ENCODE measurements around the gene EPB41.
"Not testable (repeated sequence)": the region's sequence is repeated elsewhere in the genome, so short reads cannot be mapped to it uniquely, and the experiment has no call there.

EPB41 gene

DNA sequence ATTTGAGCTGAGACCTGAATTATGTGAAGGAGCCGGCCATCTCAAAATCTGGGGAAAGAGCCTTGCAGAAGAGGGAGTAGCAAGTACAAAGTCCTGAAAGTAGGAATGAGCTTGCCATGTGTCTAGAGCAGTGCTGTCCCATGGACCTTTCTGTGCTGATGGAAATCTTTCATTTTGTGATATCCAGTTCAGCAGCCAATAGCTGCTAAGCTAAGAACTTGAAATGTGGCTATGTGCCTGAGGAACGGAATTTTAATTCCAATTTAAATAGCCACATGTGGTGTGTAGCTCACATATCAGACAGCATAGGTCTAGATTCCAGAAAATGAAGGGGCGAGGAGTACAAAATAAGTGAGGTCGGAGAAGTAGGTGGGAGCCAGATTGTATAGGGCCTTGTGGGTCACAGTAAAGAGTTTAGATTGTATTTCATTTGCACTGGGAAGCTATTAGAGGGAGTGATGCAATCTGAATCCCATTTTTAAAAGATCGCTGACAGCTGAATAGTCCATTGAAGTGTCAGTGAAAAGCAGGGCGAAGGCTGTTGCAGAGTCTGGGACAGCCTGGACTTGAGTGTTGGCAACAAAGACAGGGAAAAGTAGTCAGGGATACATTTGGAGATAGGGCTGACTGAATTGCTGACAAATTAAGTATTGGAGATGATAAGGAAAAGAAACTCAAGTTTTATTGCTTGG lies 129.1 kb downstream of the EPB41 start:
- H3K4me3 ChIP-seq (ENCODE audit: low read depth, low read length), result no peak overlapping the region

DNA sequence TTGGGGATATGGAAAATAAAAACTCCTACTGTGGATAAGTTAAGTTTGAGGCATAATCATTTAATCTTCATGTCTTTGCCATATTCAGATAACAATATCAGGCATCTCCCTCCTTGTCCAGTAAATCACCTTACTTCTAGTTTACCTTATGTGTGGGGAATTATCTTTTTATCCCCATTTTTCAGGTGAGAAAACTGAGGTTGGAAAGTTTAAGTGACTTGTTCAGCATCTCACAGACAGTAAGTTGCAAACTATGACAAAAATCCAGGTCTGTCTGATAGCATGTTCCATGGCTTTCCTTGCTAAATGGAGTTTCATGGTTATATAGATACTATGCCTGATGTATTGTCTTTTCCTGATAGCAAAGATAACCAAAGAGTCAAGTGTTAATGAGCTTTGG lies 129.6 kb downstream of the EPB41 start:
- H3K4me3 ChIP-seq (ENCODE audit: low read depth, low read length), result no peak overlapping the region

DNA sequence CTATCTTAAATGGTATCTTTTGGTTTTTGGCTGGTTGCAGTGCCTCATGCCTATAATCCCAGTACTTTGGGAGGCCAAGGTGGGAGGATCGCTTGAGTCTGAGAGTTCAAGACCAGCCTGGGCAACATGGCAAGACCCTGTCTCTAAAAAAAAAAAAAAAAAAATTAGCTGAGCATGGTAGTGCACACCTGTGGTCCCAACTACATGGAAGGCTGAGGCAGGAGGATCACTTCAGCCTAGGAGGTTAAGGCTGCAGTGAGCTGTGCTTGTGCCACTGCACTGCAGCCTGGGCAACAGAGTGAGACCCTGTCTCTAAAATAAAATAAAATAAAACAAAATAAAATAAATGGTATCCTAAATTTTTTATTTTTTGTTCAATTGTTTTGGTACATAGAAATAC lies 131.3 kb downstream of the EPB41 start:
- H3K4me3 ChIP-seq (ENCODE audit: low read depth, low read length), result not testable (repeated sequence)

DNA sequence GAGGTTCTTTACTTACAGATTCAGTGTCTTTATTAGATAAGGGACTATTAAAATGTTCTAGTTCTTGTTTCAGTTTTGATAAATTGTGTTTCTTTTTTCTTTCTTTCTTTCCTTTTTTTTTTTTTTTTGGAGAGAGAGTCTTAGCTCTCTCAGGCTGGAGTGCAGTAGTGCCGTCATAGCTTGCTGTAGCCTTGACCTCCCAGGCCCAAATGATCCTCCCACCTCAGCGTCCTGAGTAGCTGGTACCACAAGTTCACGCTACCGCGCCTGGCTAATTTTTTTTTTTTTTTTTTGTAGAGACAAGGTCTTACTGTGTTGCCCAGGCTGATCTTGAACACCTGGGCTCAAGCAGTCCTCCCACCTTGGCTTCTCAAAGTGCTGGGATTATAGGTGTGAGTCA lies 132.8 kb downstream of the EPB41 start:
- H3K4me3 ChIP-seq (ENCODE audit: low read depth, low read length), result no peak overlapping the region

DNA sequence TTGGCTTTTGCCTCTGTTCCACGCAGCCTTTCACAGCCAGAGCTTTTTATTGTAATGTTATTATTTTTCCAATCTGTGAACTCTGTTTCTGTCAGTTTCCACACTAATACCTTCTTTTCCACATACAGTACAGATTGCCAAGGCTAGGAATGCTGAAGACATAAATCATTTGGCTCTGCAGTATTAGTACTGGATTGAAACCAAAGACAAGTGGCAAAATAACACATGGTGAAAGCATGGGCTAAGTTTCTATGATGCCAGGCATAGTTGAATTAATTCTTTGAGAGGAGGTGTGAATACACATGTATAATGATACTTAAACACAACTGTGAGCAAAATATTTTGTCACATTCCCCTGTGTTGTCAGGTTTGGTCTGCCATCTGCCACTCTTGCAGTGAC lies 135.8 kb downstream of the EPB41 start:
- H3K4me3 ChIP-seq (ENCODE audit: low read depth, low read length), result no peak overlapping the region

DNA sequence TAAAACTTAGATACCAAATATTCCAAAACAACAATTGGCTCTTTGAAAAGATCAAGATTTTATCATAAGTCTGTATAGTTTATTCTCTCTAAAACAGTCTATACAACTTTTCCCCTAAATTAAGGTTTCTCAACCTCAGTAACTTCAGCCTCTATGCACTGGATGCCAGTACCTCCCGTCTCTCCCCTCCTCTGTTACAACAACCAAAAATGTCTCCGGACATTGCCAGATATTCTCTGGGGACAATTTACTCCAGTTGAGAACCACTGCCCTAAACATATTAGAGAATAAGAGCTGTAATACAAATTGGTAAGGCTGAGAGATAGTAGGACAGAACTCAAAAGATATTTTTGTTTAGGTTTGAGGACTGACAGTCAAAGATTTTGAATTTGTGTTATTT lies 137.7 kb downstream of the EPB41 start:
- no peak overlapping the region for H3K4me3 ChIP-seq (ENCODE audit: low read depth, low read length)

DNA sequence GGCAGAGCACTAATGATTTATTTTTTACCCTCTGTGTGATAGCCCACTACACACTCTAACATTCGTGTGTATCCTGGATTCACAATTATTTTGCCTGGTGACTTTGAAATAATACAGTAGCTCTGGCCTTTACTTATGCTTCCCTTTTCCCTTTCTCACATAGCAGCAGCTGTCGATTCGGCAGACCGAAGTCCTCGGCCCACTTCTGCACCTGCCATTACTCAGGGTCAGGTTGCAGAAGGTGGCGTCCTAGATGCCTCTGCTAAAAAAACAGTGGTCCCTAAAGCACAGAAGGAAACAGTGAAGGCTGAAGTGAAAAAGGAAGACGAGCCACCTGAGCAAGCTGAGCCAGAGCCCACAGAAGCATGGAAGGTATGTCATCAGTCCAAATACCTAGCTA lies 138.6 kb downstream of the EPB41 start:
- H3K4me3 ChIP-seq (ENCODE audit: low read depth, low read length), result no peak overlapping the region

DNA sequence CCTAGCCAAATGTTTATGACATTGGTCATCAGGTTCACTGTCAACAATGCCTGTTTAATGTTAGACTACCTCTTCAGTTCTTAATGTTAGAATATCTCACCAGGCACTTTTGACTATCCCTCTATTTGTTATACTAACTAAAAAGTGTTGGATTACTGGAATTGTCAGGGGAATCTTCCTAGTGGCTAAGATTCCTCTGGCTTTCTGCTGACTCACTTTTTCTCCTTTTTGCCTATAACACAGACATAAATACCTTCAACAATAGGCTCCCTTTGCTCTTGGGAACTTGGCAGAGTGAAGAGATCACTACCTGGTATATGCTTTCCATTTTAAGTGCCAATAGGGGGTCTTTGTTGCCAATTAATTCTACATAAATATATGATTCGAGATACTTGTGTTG lies 140.8 kb downstream of the EPB41 start:
- H3K4me3 ChIP-seq (ENCODE audit: low read depth, low read length), result no peak overlapping the region

DNA sequence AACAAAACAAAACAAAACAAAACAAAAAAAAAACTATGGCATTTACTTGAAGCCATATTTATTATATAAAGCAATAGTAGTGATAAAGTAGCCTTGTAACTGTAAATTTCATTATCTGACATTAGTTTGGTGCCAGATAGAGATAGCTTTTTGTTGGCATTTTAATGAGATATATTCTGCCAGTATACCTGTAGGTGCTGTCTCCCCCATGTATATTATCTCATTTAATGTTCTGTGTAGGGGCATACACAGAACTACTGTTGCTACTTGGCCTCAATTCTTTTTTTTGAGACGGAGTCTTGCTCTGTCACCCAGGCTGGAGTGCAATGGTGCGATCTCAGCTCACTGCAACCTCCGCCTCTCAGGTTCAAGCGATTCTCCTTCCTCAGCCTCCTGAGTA lies 141.9 kb downstream of the EPB41 start:
- H3K4me3 ChIP-seq (ENCODE audit: low read depth, low read length), result no peak overlapping the region

DNA sequence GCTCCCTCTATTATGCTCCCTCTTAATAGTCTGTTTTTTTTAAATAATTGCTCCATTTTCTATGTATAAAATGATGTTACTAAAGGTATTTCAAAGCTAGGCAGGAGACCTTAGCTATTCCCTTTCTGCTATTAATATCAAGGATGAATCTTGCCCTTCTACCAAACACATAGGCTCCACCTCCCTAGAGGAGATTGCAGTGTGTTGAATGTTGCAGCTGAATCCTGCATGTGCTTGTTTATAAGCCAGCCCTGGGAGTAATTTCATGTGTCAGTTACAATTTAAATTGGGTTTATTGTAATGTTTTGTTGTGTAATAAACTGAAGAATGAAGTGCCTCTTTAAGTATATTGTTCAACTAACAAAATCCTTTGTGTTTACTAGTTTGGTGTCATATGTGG lies 143.3 kb downstream of the EPB41 start:
- no peak overlapping the region for H3K4me3 ChIP-seq (ENCODE audit: low read depth, low read length)

DNA sequence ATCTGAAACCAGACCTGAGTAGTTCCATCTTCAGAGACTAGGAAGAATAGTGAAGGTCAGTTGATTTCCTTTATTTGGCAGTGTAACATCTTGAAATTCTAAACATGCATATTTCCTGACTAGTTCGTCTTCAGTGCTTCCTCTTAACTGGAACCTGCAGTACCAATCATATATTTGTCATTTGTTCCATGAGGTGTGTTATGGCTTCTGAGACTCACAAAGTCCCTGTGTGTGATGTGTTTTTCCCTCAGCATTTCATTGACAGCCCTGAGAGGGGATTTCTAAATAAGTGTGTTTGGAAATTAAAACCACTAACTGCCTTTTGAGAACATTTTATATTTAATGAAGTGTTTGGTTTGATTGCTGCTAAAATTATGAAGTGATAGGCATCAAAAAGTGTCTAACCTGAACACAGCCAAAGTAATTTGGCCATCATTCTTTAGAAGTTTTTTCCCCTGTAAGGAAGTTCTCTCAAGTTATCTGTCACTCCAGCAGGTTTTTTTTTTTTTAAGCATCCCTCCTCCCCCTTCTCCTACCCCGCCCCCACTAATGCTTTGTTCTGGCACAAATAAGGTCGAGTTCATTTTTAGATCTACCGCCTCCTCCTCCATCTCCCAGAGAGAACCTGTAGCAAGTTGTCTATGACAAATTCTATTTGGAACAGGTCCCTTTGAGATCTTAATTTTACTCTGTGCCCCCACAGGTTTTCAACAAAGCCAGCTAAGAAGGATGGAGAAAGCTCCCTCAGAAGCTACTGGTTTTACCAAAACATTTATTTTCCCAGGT lies 148.0 kb downstream of the EPB41 start:
- no peak overlapping the region for H3K4me3 ChIP-seq (ENCODE audit: low read depth, low read length)

DNA sequence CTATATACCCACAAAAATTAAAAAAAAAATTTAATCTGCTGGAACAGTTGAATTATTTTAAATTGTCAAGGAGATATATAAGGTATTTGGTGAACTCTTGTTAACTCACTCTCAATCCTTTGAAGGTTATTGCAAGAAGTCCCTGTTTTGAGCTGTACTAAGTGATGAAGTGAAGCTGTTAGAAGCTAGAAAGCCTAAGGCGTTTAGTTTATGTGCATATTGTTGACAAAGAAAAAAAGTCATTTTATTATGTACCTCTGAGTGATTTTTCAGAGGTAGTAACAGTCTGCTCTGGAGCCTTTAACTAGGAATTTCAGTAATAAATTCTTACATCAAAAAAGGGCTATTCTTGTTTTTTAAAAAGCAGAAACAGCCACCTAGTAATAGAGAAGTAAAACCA lies 149.7 kb downstream of the EPB41 start:
- H3K4me3 ChIP-seq (ENCODE audit: low read depth, low read length), result no peak overlapping the region

DNA sequence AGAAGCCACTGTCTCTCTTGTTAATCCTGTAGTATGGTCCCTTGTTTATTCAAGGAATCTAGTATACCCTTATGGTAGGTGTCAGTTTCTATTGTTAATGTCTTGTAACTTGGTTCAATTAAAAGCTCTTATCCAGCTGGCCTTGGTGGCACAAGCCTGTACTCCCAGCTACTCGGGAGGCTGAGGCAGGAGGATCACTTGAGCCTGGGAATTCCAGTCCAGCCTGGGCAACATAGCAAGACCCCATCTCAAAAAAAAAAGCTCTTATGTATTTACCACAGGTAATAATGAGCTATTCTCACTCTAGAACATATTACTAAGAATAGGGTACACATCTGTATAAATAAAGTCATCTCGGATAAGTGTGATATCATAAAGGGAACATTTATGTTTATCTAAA lies 162.8 kb downstream of the EPB41 start:
- H3K4me3 ChIP-seq (ENCODE audit: low read depth, low read length), result no peak overlapping the region

DNA sequence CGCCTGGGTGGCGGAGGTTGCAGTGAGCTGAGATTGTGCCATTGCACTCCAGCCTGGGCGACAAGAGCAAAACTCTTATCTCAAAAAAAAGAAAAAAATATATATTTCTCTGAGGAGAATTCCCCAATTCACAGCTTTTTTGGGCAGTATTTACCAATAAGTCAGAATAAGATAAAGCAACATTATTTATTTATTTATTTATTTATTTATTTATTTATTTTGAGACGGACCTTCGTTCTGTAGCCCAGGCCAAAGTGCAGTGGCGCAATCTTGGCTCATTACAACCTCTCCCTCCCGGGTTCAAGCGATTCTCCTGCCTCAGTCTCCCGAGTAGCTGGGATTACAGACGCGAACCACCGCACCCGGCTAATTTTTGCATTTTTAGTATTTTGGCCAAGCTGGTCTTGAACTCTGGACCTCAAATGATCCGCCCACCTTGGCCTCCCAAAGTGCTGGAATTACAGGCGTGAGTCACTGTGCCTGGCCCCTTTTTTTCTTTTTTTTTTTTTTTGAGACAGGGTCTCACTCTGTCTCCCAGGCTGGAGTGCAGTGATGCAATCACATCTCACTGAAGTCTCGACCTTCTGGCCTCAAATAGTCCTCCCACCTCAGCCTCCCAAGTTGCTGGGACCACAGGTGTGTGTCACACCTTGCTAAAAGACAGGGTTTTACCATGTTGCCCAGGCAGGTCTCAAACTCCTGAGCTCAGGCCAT lies 165.7 kb downstream of the EPB41 start:
- not testable (repeated sequence) for H3K4me3 ChIP-seq (ENCODE audit: low read depth, low read length)

DNA sequence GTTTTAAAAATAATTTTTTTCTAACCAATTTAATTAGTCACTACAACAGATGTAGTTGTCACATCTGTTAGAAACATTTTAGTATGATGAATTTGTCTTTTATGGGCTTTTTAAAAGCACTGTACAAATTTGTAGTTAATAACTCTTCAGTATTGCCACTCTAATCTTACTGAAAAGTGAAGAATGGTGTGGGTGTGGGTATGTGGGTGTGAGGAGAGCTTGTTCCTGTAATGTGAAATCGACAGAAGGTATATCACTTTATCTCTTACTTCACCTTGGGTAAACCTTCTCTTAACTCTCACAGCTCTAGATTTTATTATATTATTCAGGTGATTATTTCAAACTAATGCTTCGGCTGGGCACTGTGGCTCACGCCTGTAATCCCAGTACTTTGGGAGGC lies 166.8 kb downstream of the EPB41 start:
- no peak overlapping the region for H3K4me3 ChIP-seq (ENCODE audit: low read depth, low read length)

DNA sequence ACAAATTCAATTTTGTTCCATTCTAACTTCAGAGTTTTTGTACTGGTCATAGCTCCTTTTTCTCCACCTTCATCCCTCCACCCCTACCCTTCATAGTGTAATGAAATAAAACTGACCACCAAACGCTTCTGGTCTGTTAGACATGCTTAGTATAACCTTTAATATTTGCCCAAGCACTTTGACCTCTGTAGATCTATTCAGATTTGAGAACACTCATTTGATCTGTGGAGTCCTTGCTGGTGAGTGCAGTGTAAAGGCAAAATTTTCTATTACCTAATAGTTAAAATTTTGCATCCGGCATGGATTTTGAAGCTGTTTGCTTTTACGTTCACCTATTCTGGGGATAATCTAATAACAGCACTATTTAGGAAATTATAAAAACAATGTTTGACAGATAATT lies 168.2 kb downstream of the EPB41 start:
- no peak overlapping the region for H3K4me3 ChIP-seq (ENCODE audit: low read depth, low read length)

DNA sequence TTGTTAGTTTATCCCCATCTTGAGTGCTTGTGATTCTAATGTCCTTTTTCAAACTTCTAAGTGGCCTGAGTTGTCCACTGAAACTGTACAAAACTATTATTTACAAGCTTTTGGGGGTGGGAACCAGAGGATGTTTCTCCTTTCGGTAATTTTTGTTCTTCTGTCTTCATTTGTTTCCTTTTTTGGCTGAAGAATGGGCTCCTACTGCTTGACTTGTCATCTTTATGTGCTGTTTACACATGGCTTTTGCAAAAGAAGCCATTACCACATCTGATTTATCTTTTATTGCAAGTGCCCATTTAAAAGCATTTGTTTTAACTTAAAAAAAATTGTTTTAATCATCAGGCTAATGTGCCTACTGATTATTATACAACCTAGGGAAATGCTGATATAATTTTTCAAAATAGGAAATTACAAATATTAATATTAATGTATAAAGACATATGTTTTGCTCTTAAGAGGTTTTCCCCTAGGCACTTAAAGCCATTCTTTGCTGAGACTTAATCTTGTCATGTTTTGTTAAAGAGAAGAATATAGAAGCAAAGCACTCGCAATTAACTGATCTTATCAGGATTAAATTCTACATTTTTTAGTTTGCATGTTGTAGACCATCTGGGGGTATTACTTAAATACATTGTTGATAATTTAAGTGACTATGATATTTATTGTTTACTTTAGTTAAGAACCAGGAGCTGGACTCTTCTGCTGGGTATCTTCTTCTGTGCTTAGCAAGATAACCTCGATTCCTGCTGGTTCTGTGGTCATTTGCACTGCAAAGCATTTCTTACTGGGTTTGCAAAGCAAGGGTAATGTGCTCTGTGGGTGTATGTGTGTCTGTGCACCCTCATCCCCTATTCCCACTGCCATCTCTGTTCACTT lies 169.2 kb downstream of the EPB41 start:
- no peak overlapping the region for H3K4me3 ChIP-seq (ENCODE audit: low read depth, low read length)

DNA sequence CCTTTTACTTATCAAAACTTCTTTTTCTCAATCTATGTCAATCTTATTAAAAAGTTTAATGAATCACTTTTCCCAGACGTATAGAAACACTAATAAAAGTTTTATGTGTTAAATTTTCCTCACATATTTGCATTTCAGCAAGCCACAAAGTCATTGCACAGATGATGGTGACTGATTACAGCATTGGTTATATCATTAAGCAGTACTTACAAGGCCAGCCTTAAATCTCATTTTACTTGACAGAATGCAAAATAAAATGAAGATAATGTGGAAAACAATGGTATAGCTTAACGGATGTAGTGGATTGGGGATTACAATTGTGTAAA lies 169.8 kb downstream of the EPB41 start:
- no peak overlapping the region for H3K4me3 ChIP-seq (ENCODE audit: low read depth, low read length)

DNA sequence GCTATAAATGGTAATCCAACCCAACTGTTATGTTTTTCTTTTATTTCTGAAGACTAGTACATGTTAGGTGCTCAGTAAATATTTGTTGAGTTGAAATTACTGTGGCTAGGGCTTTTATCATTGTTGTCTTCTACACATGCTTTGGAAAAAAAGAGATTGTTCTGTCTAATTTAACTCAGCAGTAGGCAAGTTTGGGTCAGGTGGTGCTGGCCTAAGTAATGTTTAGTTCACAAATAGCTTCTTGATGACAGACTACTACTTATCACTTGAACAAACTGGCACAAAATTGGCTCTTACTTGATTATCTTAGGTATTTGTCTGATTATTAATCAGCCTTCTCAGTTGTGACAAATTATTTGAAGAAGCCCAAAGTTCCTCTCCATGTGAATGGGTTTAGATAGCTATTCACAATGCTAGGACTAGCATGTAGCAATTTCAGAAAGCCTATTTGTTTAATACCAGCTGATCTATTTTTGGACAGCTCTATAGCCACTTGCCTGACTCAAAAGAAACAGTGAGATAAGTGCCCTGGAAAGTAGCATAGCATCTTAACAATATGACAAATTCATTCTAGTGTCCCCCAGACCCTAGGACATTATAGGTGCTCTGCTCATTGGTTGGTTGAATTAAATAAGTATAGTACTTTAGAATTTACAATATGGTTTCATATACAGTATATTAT lies 176.7 kb downstream of the EPB41 start:
- no peak overlapping the region for H3K4me3 ChIP-seq (ENCODE audit: low read depth, low read length)

DNA sequence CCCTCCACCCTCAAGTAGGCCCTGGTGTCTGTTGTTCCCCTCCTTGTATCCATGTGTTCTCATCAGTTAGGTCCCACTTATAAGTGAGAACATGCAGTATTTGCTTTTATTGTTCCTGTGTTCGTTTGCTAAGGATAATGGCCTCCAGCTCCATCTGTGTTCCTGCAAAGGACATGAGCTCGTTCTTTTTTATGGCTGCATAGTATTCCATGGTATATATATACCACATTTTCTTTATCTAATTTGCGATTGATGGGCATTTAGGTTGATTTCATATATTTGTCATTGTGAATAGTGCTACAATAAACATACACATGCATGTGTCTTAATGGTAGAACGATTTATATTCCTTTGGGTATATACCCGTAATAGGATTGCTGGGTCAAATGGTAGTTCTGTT lies 178.3 kb downstream of the EPB41 start:
- H3K4me3 ChIP-seq (ENCODE audit: low read depth, low read length), result not testable (repeated sequence)

DNA sequence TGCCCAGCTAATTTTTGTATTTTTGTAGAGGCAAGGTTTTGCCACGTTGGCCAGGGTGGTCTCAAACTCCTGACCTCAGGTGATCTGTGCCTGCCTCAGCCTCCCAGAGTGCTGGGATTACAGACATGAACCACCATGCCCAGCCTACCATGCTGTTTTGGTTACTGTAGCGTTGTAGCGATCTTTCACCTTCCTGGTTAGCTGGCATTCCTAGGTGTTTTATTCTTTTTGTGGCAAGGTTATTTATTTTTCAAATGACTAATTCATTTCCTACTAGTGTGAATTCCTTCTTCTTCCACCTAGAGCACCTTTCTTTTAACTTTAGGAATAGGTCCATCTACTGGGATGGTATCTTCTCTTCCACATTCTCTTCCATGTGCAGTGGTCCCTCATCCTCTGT lies 180.1 kb downstream of the EPB41 start:
- H3K4me3 ChIP-seq (ENCODE audit: low read depth, low read length), result no peak overlapping the region

Data from iPS-11a (cell line).